ENCODE measurements around the gene TAF9B. TPM values are rescaled to one million over a fixed set of nuclear protein-coding genes. Genes with fewer than 3 reads are reported as not detected.
A peak's percentile ranks its signal among the peaks of the same experiment; 100 is the strongest.

Gene TAF9B
- polyA plus RNA-seq, 3 donors, result 2.1 to 8.0 (median 7.1) TPM

DNA sequence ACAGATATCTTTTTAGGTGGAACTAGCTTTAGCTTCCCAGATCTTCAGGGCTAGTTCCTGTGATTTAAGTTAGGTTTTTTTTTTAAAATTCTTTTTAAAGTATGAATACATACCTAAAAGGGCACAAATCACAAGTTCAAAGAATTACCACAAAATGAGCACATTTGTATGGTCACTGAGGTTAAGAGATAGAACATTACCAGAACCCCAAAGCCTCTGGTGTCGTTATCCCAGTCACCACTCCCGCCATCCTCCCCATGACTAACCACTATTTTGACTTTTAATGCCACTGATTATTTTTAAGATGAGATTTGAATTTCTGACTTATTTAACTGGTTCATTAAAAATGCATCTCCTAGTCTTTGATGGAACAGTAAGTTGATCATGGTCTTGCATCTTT, 30.0 kb downstream of the TAF9B start:
- Histone ChIP-seq H3K9me3 (replicated peaks in 1 of 2; ENCODE audit: control insufficient read depth in 1 of 2, insufficient read depth in 1 of 2, low read length in 2 of 2) (no peaks in the 10 kb centered on the region), H3K27ac (ENCODE audit: low read depth in 1 of 2, low read length in 2 of 2) (peak overlapping the region in 1 of 2 donors; percentile 96), H3K27me3 (ENCODE audit: control insufficient read depth in 2 of 2, insufficient read depth in 2 of 2, low read length in 2 of 2) (no peaks in the 10 kb centered on the region), H3K36me3 (replicated peaks in 1 of 2; ENCODE audit: control insufficient read depth in 1 of 2, insufficient read depth in 2 of 2, low read length in 2 of 2) (peaks cover 37 to 46% of the 10 kb centered on the region in 2 donors), H3K4me2 (replicated peaks; ENCODE audit: extremely low read depth, low read length, poor library complexity, severe bottlenecking) (no peak overlapping the region), H3K9ac (ENCODE audit: insufficient read depth, low read length, poor library complexity, severe bottlenecking) (no peak overlapping the region), H3K4me3 (replicated peaks in 1 of 3; ENCODE audit: low read depth in 2 of 3, low read length in 3 of 3) (no peak overlapping the region), H3K79me2 (ENCODE audit: insufficient read depth, low read length) (peaks cover 100% of the 10 kb centered on the region), H4K20me1 (ENCODE audit: insufficient read depth, low read length) (peaks cover 88% of the 10 kb centered on the region), H3K4me1 (ENCODE audit: control insufficient read depth in 1 of 2, insufficient read depth in 2 of 2, low read length in 2 of 2) (peaks cover 36 to 39% of the 10 kb centered on the region in 2 donors), H2AFZ (ENCODE audit: insufficient read depth, low read depth, low read length, poor library complexity, severe bottlenecking) (no peak overlapping the region)
- TF ChIP-seq, protein P1, sequence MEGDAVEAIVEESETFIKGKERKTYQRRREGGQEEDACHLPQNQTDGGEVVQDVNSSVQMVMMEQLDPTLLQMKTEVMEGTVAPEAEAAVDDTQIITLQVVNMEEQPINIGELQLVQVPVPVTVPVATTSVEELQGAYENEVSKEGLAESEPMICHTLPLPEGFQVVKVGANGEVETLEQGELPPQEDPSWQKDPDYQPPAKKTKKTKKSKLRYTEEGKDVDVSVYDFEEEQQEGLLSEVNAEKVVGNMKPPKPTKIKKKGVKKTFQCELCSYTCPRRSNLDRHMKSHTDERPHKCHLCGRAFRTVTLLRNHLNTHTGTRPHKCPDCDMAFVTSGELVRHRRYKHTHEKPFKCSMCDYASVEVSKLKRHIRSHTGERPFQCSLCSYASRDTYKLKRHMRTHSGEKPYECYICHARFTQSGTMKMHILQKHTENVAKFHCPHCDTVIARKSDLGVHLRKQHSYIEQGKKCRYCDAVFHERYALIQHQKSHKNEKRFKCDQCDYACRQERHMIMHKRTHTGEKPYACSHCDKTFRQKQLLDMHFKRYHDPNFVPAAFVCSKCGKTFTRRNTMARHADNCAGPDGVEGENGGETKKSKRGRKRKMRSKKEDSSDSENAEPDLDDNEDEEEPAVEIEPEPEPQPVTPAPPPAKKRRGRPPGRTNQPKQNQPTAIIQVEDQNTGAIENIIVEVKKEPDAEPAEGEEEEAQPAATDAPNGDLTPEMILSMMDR (IDR thresholded peaks at IDR 0.05), result no peak
- peaks cover 36 to 43% of the 10 kb centered on the region in 2 donors for H3K36me3 Mint-ChIP-seq
- H3K4me1 Mint-ChIP-seq, result peaks cover 44% of the 10 kb centered on the region
- H3K27ac Mint-ChIP-seq, result peak overlapping the region in 4 of 7 donors; percentile 1 to 85 (median 45)
- no peak for DNase-seq
- H3K4me3 Mint-ChIP-seq, result no peak overlapping the region
- H3K9me3 Mint-ChIP-seq, result peaks cover 0 to 5% (median 0%) of the 10 kb centered on the region in 7 donors
- no CpG with 5 or more reads among the region's 2 CpGs for WGBS (ENCODE audit: insufficient coverage)
- no peaks in the 10 kb centered on the region for H3K27me3 Mint-ChIP-seq (ENCODE audit: low read depth in 3 of 3)
- intact Hi-C loops (cut with micrococcal nuclease), result loop anchor here (5.0 kb wide), 2 partner anchors 197 to 212 kb away; partner anchors contain the start of genes ATP7A (in 1 of the 2), COX7B (in 1 of the 2) and MAGT1 (in 1 of the 2)

DNA sequence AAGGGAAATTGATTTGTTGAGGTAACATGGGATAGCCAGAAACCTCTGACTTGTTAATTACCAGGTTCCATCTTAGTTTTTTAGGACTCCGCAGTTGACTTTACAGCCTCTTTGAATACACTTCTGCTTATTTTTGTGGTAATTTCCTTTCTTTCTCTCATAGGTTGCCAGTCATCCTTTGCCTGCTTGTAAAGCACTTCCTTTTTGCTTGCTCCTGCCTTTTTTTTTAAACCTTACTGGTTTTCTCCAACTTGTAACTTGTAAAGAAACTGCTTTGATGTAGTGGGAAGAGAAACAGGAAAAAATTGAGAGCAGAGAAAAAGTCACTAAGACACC, 32.8 kb downstream of the TAF9B start:
- H3K27me3 ChIP-seq (ENCODE audit: control insufficient read depth in 2 of 2, insufficient read depth in 2 of 2, low read length in 2 of 2), result no peaks in the 10 kb centered on the region
- H3K4me3 ChIP-seq (replicated peaks in 1 of 3; ENCODE audit: low read depth in 2 of 3, low read length in 3 of 3), result peak overlapping the region; percentile 82 to 97 (median 93)
- Mint-ChIP-seq H3K9me3 (peaks cover 0 to 14% (median 2%) of the 10 kb centered on the region in 7 donors), H3K36me3 (peaks cover 21 to 22% of the 10 kb centered on the region in 2 donors), H3K4me3 (peak overlapping the region; percentile 83 to 86), H3K27ac (peak overlapping the region; percentile 94 to 98 (median 97)), H3K27me3 (ENCODE audit: low read depth in 3 of 3) (peaks cover 0 to 2% (median 0%) of the 10 kb centered on the region in 3 donors), H3K4me1 (peaks cover 52% of the 10 kb centered on the region)
- H3K4me2 ChIP-seq (replicated peaks; ENCODE audit: extremely low read depth, low read length, poor library complexity, severe bottlenecking), result peak overlapping the region; percentile 84
- peaks cover 60% of the 10 kb centered on the region for H4K20me1 ChIP-seq (ENCODE audit: insufficient read depth, low read length)
- peak; percentile 33 to 65 (median 59) for DNase-seq
- peaks cover 15 to 18% of the 10 kb centered on the region in 2 donors for H3K36me3 ChIP-seq (replicated peaks in 1 of 2; ENCODE audit: control insufficient read depth in 1 of 2, insufficient read depth in 2 of 2, low read length in 2 of 2)
- no peaks in the 10 kb centered on the region for H3K9me3 ChIP-seq (replicated peaks in 1 of 2; ENCODE audit: control insufficient read depth in 1 of 2, insufficient read depth in 1 of 2, low read length in 2 of 2)
- TF ChIP-seq, protein P1 (IDR thresholded peaks at IDR 0.05), result no peak
- peak overlapping the region; percentile 36 for H3K9ac ChIP-seq (ENCODE audit: insufficient read depth, low read length, poor library complexity, severe bottlenecking)
- peak overlapping the region; percentile 75 to 96 for H3K27ac ChIP-seq (ENCODE audit: low read depth in 1 of 2, low read length in 2 of 2)
- H2AFZ ChIP-seq (ENCODE audit: insufficient read depth, low read depth, low read length, poor library complexity, severe bottlenecking), result no peak overlapping the region
- H3K79me2 ChIP-seq (ENCODE audit: insufficient read depth, low read length), result peaks cover 80% of the 10 kb centered on the region
- H3K4me1 ChIP-seq (ENCODE audit: control insufficient read depth in 1 of 2, insufficient read depth in 2 of 2, low read length in 2 of 2), result peaks cover 44 to 48% of the 10 kb centered on the region in 2 donors
- WGBS (ENCODE audit: insufficient coverage), result no CpG with 5 or more reads among the region's 1 CpG
- intact Hi-C loops (cut with micrococcal nuclease), result loop anchor here (5.0 kb wide), 2 partner anchors 194 to 209 kb away; partner anchors contain the start of genes ATP7A (in 1 of the 2), COX7B (in 1 of the 2) and MAGT1 (in 1 of the 2)
